IPS DF 4.7 (cell line): Measurements from ENCODE around the gene NDST3.
"Not testable (repeated sequence)": the region's sequence is repeated elsewhere in the genome, so short reads cannot be mapped to it uniquely, and the experiment has no call there.

Source experiments
- DNase-seq: peaks from one replicate; pipeline ENCODE4 v3.0.0-alpha.2; 2013; ENCODE audit warnings: low spot score; ENCODE audit errors: extremely low read depth

NDST3 gene

DNA sequence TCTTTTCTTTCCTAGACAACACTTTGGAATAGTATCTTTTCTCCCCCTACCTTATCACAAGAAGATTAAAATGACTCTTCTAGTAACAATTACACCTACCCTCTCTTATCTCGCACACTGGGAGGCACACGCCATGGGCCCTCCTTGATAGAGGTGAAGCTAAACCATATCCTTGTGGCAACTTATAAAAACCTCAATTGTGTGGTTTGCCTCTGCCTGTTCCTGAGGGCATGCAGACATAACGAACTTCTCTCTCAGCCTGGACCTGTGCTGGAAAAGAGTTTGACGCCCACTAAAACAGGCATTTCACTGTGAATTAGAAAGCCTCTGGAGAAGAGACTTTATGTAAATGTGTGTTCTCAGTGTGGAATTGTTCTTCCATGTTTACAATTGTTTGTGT lies 141.2 kb downstream of the NDST3 start:
- no peak for DNase-seq

GRCh38 chr4:118177126-118177525 lies 142.8 kb downstream of the NDST3 start:
- no peak for DNase-seq

DNA sequence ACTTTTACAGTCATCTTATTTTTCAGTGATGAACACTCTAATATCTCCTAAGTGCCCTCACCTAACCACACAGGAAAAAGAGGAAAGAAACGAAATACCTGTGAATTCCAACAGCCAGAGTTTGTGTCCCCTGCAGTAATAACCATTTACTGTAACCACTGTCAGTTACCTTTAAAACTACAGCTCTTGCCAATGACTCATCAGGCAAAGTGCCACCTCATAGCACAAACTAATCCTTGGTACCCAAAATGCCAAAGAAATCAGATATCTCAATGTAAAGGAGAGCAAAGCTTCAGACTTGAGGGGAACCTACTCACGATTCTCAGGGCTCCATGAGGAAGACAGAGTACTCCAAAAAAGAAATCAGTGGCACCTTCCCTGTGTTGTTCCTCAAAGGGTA lies 146.5 kb downstream of the NDST3 start:
- DNase-seq, result no peak

DNA sequence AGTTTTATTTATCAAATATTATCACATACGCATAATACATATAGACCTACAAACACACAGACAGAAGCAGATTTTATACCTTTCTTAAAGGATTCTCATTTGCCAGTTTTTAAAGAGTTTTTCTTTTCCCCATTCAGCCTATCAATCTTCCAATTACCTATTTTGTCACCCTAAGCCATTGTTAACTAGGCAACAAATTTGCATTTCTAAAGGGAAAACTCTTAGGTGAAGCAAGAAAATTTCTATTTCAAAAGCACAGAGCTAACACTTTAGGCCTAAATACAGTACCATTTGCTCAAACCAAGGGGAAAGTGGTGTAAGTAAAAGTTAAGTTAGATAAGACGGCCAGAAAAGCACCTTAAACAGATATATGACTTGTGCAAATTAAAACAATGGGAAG lies 156.6 kb downstream of the NDST3 start:
- no peak for DNase-seq

DNA sequence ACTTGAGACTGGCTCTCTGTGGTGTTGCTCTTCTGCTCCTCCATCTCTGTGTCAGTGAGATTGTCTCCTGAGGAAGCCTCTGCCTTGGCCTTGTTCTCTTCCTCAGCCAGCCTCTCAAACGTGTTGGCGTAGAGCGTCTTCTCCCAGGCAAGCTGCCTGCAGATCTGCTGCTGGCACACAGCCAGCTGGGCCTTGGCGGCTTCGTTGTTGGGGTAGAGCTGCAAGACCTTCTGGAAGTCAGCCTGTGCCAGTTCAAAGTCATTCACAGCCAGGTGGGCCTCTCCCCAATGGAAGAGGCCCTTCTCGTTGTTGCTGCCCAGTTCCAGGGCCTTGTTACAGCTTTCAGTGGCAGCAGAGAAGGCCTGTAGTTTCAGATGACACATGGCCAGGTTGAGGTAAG lies 159.1 kb downstream of the NDST3 start:
- no peak for DNase-seq

DNA sequence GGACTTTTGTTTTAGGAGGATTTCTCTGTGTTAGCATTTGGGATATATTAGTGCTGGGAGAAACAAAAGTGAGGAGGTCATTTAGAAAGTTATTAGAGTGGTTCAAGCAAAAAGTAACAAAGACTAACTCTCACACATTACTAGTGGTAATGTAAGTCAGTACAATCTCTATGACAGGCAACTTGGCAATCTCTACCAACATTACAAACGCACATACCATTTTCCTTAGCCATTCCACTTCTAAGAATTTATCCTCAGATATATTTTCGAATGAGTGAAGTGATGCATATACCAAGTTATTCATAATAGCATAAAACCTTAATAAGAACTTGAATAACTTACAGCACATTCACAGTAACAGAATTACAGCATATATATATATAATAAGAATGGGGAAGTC lies 172.3 kb downstream of the NDST3 start:
- DNase-seq, result no peak

DNA sequence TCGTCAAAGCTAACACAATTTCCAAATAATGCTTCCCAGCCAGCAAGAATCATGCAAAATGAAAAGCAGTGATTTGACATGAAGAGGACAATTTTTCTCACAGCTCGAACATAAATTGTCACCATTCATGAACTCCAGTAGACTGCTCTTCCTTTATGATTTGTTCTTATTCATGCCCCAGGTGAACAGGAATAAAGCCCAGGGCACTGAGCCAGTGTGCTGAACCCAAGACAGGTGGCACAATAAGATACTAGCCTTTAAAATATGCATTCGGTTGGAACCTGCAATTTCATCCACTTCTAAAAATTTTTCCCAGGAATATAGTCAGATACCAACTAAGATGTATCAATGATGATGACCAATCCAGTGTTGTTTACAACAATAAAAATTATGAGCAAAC lies 178.8 kb downstream of the NDST3 start:
- DNase-seq, result no peak

DNA sequence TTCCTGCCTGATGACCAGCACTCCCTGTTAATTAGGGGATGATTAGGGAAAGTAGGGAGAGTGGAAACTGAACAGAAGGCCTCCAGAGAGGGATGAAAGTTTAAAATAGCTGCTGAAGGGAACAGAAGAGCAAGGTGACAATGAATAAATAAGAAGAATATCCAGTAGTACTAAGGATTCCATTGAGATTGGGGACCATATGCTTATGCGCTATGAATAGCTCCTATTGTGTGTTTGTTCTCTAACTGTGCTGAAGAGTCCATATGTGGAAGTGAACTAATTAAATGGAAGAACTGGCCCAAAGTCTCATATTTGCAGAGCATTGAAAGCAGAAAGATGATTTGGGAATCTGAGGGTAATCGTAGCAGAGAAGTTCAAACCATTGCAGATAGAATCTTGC lies 181.5 kb downstream of the NDST3 start:
- DNase-seq, result no peak

GRCh38 chr4:118221227-118221800 lies 187.0 kb downstream of the NDST3 start:
- DNase-seq, result no peak

- peak; percentile 16 for DNase-seq
Measured at GRCh38 chr4:118224243-118224829, 190.1 kb downstream of the NDST3 start.

GRCh38 chr4:118225511-118225910 lies 191.2 kb downstream of the NDST3 start:
- DNase-seq, result no peak

- no peak for DNase-seq
Measured at GRCh38 chr4:118226311-118227010, 192.2 kb downstream of the NDST3 start.

DNA sequence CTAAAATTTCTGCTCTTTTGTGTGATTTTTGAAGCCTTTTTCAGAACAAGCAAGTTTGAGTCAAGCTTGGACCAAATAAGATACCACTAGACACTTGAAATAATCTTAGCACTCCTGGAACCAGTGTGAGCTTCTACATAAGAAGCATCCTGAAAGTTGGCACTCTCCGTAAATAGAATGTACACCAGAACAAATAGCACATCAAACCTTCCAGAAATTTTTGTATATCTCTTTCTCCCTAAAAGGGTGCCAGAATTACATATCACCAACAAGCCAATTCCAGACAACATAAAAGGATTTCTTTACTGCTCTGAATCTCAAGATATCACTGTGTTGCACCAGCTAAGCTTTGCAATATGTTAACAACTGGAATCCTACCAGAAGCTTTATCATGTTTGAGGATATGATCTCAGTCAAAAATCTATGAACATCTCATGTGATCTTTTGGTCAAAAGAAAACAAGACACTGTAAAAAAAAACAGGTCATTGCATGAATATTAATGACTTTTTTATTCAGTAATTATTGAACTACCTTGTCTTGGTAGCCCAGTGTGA lies 201.4 kb downstream of the NDST3 start:
- no peak for DNase-seq

DNA sequence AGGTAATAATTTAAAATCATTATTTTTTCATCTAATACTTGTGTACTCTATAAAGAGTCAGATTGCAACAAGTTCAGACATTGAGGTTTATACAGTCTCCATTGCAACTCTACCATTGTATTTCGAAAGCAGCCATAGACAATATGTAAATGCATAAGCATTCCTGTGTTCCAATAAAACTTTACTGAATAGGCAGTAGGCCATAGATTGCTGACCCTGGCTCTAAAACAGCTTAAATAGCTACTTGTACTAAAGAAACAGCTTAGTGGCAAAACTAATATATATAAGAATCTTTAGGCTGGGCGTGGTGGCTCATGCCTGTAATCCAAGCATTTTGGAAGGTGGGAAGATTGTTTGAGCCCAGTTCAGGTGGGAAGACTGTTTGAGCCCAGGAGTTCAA lies 203.2 kb downstream of the NDST3 start:
- no peak for DNase-seq

GRCh38 chr4:118249890-118250289 lies 215.6 kb downstream of the NDST3 start:
- no peak for DNase-seq

DNA sequence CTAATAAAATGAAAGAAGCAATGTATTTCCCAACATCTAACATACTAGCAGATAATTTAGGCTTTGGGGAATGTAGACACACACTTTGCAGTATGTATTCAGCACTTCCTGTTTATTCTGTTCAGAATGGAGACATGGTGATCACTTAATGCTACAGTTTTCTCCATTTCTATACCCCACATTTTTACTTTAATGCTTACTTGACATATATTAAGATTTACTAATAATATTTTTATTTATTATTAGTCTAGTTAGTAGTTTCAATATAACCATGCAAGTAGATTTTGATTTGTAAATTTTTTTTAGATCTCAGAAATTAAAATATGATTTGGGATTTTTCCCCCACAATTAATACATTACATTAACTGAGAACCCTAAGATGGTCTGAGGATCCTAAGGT lies 220.1 kb downstream of the NDST3 start:
- DNase-seq, result no peak

DNA sequence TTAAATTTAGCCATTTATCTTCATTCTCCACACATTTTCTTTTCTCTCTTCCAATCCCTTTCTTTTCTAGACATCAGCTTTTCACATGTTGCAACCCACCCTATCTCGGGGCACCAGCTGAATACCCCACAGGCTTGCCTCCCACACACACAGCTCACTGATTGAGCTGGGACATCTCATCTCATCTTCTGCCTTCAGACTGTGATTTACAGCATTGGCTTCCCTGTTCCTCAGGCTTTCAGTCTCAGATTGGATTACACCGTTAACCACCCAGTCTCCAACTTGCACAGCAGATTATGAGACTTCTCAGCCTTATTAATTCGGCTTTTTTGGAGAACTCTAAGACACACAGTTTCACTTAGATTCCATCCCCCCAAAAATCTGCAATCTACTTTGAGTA lies 224.8 kb downstream of the NDST3 start:
- no peak for DNase-seq

DNA sequence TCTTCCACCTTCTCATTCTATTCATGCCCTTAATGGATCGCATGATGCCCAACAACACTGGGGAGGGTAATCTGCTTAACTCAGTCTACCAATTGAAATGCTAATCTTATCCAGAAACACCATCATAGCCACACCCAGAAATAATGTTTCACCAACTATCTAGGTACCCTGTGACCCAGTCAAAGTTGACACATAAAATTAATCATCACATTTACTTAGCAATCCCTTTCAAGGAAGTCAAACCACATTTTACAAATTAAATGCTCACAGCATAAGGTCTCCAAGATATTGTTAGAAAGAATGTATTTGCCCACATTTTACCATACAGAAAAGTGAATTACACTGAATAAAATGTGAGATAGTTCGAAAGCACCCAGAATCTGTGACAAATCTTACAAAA lies 226.0 kb downstream of the NDST3 start:
- no peak for DNase-seq

DNA sequence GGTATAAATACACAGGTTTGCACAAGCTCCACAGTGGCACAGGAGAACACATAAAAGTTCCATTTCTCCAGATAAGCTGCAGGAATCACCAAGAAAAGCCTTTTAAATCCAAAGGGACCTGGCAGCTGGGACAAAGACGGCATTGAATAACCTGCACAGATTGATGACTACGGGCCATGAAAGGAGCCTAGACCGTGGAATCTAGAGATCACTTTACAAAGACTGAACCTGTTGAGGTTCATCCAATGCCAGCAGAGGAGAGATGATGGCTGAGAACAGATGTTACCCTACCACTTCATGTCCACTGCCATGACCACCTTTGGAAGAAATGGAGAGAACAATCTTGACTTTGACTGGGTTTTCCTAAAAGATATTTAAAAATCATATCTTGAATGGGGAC lies 229.8 kb downstream of the NDST3 start:
- no peak for DNase-seq

- DNase-seq, result no peak
Measured at GRCh38 chr4:118265312-118266144, 231.2 kb downstream of the NDST3 start.

GRCh38 chr4:118266145-118266496 lies 231.8 kb downstream of the NDST3 start:
- not testable (repeated sequence) for DNase-seq

DNA sequence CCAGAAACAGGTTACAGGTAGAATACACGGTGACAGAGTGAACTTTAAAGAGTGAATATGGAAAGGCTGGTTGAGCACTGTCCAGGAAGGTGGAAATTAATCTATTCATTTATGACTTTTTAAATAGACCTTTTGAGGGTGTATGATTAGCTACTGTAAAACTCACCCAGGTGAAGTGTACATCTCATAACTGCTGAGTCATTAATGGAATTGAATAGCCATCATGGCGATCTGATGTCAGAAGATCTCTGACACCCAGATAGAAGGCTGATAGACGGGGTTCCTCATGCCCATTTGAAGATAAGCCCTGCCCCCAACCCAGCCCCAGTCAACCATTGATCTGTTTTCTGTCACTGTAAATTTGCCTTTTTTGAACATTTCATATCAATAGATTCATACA lies 234.5 kb downstream of the NDST3 start:
- DNase-seq, result no peak
